Choroid plexus epithelial cell (primary cell): ENCODE data around the gene GLB1L.

Source experiments
- DNase-seq: peaks from one replicate; pipeline ENCODE4 v3.0.0-alpha.2; 2010; ENCODE audit warnings: low read depth
- H3K4me3 ChIP-seq: 2 replicates; pipeline ENCODE4 v1.5.1; 2011; ENCODE audit warnings: low read depth, mild to moderate bottlenecking, control low read depth, low read length, moderate library complexity
- TF ChIP-seq, protein P1 (sequence below): conservative IDR thresholded peaks from 2 replicates; pipeline ENCODE4 v1.5.1; 2011; ENCODE audit warnings: low read depth, mild to moderate bottlenecking, control low read depth, inconsistent platforms, low read length, moderate library complexity

The GLB1L gene

DNA sequence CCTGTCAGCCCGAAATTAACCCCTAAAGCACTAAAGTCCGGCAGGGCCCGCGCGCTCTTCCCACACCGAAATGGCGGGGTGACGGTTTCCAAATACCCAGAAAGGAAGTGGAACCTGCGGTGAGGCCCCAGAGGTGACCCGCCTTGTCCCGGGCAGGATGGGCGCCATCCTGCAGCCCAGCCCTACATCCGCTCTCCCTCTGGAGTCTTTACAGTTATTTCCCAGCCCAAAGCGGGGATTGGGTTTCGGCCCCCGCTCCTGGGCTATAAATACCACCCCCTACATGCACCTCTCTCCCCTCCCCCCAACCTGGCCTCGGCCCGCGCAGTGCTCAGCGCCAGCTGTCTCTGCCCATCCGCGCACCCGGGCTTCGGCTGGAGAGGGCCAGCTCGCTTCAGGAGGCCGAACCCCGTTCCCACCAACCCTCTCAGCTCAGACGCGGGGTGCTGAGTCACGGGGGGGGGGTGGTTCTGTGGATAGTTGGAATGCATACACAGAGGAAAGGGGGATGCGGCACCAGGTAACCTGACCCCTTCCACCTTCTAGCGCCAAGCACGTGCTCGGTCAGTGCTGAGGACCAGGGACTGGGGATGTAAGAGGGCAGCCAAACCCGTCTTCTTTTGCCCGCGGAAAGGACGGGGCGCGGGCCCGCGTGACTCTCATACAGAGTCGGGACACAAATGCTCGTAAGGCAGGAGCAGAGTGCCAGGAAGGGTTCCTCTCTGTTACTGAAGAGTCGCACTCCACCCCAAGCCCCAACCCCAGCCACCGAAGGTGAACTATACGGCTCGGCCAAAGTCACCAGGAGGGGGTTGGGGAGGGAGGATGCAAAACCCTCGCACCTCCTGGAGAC, 7.9 kb upstream of the GLB1L start, which contains the start of gene TUBA4B:
TUBA4B (plus strand) TSS at position 344 of the 853 bp plus-strand sequence; CDS start at position 509, 165 bp downstream.
- TF ChIP-seq, protein P1, sequence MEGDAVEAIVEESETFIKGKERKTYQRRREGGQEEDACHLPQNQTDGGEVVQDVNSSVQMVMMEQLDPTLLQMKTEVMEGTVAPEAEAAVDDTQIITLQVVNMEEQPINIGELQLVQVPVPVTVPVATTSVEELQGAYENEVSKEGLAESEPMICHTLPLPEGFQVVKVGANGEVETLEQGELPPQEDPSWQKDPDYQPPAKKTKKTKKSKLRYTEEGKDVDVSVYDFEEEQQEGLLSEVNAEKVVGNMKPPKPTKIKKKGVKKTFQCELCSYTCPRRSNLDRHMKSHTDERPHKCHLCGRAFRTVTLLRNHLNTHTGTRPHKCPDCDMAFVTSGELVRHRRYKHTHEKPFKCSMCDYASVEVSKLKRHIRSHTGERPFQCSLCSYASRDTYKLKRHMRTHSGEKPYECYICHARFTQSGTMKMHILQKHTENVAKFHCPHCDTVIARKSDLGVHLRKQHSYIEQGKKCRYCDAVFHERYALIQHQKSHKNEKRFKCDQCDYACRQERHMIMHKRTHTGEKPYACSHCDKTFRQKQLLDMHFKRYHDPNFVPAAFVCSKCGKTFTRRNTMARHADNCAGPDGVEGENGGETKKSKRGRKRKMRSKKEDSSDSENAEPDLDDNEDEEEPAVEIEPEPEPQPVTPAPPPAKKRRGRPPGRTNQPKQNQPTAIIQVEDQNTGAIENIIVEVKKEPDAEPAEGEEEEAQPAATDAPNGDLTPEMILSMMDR = no peak
- peak within 1 kb of the TSS; percentile 60 for H3K4me3 ChIP-seq
- no peak for DNase-seq

DNA sequence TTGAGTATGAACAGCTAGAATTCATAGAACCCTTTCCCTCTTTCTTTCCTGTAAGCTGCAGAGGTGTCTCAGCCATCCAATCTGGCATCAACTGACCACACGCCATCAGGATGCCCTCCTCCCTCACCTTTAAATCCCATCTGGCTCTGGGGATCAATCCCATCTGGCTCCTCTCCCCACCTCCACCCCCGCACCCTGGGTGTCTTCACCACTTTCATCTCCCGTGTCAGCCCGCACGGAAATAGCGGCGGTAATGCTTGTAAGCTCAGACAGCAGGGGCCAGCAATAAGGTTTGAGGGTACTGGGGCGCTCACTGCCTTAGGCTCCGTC, 7.3 kb upstream of the GLB1L start:
- TF ChIP-seq, protein P1 = no peak
- H3K4me3 ChIP-seq = peak overlapping the region; percentile 60
- DNase-seq = no peak

DNA sequence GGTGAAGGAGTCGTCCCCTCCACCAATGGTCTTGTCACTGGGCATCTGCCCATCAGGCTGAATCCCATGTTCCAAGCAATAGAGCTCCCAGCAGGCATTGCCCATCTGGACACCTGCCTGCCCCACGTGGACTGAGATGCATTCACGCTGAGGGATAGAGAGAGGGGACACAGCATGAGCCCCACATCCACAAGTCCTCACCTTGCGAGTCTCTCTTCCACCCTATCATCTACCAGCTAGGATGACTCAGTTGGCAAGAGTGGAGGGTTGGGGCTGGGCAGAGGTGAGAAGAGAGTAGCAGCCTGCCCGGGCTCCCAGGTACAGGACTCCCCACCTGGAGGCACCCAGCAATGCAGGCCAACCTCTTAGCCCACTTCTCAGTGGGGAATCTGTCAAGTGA, 6.8 kb upstream of the GLB1L start:
- H3K4me3 ChIP-seq = no peak overlapping the region
- TF ChIP-seq, protein P1 = no peak
- no peak for DNase-seq

DNA sequence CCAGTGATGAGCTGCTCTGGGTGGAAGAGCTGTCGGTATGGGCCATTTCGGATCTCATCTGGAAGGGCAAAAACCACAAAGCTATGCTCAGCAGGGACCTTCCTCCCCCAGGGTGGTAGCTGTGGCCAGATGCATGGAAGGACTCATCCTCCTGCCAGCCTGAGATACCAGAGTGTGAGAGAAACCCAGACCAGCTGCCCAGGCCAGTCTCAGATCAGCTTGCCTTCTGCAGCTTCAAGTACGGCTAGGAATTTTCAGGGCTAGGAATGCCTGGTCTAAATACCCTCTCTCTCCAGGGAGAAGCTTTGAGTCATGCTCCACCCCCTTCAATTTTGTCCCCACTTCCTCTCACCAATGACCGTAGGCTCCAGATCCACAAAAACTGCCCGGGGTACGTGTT, 6.4 kb upstream of the GLB1L start:
- no peak overlapping the region for H3K4me3 ChIP-seq
- no peak for DNase-seq
- TF ChIP-seq, protein P1 = no peak

DNA sequence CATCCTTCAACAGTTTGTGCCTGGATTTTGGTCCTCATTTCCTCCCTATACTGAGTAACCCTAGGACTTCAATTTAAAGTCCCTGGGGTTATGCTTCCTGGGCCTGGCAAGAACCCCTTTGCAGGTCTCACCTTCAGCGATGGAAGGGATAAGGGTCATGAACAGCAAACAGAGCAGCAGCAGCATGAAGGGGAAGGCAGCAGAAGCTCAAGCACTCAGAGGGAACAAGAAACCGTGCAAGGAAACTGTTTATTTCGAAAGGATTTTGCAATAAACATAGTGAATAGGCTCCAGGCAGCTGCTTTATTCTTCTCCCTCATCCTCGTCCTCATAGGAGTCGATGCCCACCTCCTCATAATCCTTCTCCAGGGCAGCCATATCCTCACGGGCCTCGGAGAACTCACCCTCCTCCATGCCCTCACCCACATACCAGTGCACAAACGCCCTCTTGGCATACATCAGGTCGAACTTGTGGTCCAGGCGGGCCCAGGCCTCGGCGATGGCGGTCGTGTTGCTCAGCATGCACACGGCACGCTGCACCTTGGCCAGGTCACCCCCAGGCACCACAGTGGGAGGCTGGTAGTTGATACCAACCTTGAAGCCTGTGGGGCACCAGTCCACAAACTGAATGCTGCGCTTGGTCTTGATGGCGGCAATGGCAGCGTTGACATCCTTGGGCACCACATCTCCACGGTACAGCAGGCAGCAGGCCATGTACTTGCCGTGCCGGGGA, 5.0 kb upstream of the GLB1L start:
- no peak overlapping the region for H3K4me3 ChIP-seq
- TF ChIP-seq, protein P1 = no peak
- DNase-seq = no peak

DNA sequence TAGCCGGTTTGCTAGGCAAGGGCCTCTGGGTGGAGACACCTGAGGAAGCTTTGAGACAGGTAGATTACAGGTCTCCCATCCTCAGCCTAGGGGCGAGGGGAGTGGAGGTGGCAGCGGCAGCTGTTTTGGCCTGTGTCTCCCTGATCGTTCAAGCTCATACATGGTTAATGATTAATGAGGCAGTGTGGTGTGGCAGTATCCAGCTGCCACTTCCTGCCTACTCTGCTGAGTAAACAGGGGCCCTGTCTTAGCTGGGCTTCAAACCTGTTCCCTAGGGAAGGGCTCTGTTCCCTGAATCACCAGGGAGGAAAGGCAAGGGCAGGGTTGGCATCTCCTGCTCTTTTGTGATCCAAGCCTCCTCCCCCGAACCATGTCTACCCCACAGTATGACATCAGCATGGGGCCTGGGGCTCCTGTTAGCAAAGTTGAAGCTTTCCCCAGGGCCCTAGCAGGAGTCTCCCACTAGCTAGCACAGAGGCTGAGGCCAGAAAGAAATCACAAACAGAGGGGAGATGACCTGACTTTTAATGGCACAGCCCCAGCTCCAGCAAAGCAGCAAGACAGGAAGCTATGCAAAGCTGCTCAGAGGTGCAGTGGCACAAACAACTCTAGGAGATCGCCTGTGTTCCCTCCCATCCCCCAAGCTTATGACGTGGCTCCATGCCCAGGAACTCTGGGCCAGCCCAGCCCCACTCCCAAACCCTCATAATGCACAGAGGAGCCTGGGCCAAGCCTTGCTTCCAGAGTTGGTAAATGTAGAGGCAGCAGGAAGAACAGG, 4.1 kb upstream of the GLB1L start:
- H3K4me3 ChIP-seq = no peak overlapping the region
- DNase-seq = peak; percentile 76
- TF ChIP-seq, protein P1 = no peak
